BJ (cell line): ENCODE measurements around the gene GDF11. TPM values are rescaled to one million over a fixed set of nuclear protein-coding genes. Genes with fewer than 3 reads are reported as not detected.

ENCODE experiments used
- CTCF ChIA-PET: fragments of 350-600 bp; formaldehyde crosslinking; extraction: SDS; loops from one replicate; lab custom pipeline; 2021; ENCODE audit warnings: antibody characterized with exemption, inconsistent platforms; lab: Yijun Ruan, JAX
- POLR2A ChIA-PET: fragments of 300-600 bp; sonication (Branson Sonifier 250); formaldehyde crosslinking; extraction: SDS; loops from one replicate; lab custom pipeline; 2021; ENCODE audit warnings: antibody characterized with exemption; lab: Charles Lee
- DNase-seq: peaks from one replicate; pipeline ENCODE4 v3.0.0-alpha.2; 2011; ENCODE audit warnings: low read depth
- H3K27me3 ChIP-seq: 2 replicates; pipeline ENCODE4 v1.6.0; 2011; ENCODE audit warnings: low read length; ENCODE audit not compliant: control insufficient read depth, insufficient read depth
- H3K36me3 ChIP-seq: 2 replicates; pipeline ENCODE4 v1.5.1; 2011; ENCODE audit warnings: low read length; ENCODE audit not compliant: control insufficient read depth, insufficient read depth
- H3K4me3 ChIP-seq: 2 replicates; pipeline ENCODE4 v1.5.1; 2011; ENCODE audit warnings: low read depth, mild to moderate bottlenecking, control low read depth, low read length
- polyA plus RNA-seq: library from polyadenylated mRNA; depleted of rRNA; stranded (reverse); fragments of >200 nt; gene quantifications from 2 replicates; pipeline ENCODE4 v1.2.3, GENCODE V29; 2011
- TF ChIP-seq, protein P1 (sequence below): IDR thresholded peaks from 2 replicates; pipeline ENCODE4 v1.5.1; 2011; ENCODE audit warnings: low read depth, mild to moderate bottlenecking, control low read depth, inconsistent platforms, low read length, moderate library complexity; ENCODE audit not compliant: insufficient read depth

GDF11 gene
- polyA plus RNA-seq, 1 experiment, result 3.8 TPM

DNA sequence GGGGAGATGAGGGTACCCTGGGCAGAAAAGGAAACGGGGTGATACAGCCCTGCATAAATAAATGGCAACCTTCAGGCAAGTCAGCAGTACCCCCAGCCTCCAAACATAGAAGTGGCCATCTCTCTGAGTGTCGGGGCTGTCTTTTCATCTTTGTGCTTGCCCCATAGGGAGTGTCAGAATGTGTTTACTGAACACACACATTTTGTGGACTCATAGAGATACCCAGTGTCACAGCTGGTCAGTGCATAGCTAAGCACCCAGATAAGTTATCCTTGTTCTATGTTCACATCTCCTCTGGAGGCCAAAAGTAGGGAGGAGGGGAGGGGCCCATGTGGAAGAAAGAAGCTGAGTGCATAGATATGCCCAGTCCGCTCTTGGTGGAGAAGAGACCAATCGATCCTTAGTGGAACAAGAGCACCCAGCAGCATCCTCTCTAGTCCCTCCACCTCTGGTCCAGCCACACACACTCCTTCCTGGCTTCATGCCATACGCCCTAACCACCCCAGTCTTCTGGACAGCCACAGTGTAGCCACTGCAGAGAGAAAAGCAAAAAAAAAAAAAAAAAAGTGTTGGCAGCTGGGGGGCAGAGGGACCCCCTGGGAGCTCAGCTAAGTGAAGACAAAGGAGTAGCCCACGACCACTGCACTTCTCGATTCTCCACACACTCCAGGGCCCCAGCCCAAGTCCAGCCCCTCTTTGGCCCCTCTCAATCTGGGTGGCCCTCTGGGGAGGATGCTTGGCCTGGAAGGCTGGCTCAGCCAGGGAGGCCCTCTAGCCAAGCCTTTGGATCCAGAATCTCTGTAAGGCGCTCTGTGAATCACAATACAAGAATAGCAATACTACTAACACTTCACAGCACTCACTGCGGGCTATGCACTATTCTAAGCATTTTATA, 37.9 kb upstream of the GDF11 start:
- no peaks in the 10 kb centered on the region for H3K36me3 ChIP-seq
- POLR2A ChIA-PET, result no interaction called here
- no peak for DNase-seq
- CTCF ChIA-PET, result interaction anchor here (1.2 to 1.8 kb wide), 4 partner anchors 9 to 33 kb away, joined by 4 to 13 read pairs (median 4); a partner anchor contains a TSS
- H3K4me3 ChIP-seq, result no peak overlapping the region
- 0 out of 2 replicates have a peak, but pooled peaks cover 2% of the 10 kb centered on the region for H3K27me3 ChIP-seq
- TF ChIP-seq, protein P1, sequence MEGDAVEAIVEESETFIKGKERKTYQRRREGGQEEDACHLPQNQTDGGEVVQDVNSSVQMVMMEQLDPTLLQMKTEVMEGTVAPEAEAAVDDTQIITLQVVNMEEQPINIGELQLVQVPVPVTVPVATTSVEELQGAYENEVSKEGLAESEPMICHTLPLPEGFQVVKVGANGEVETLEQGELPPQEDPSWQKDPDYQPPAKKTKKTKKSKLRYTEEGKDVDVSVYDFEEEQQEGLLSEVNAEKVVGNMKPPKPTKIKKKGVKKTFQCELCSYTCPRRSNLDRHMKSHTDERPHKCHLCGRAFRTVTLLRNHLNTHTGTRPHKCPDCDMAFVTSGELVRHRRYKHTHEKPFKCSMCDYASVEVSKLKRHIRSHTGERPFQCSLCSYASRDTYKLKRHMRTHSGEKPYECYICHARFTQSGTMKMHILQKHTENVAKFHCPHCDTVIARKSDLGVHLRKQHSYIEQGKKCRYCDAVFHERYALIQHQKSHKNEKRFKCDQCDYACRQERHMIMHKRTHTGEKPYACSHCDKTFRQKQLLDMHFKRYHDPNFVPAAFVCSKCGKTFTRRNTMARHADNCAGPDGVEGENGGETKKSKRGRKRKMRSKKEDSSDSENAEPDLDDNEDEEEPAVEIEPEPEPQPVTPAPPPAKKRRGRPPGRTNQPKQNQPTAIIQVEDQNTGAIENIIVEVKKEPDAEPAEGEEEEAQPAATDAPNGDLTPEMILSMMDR, result no peak

DNA sequence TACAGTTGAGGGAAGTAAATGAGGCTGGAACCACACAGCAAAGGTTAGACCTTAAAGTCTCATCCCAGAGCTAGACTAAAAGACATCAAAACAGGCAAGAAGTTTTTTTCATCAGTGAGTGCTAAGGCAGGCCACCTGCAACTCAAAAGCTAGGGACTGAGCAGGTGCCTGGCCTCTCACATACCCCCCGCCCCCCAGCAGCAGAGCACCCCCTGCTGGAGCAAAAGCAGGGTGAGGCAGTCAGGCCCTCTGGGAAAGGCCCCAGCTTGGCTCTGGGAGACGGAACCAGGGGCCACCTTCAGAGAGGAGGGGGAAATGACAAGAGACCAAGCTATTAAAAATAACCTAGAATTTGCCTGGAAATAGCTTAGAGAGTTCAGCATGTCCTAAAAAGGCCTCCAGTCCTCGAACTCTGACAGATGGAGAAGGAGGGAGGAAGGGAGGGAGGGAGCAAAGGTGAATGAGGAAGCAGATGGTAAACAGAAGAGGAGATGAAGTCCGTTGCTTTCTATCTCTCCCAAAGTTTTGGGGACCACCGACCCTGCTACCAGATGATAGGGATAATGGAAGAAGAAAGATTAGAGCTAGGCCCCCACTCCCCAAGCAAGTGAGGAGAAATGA, 37.0 kb upstream of the GDF11 start:
- Histone ChIP-seq H3K36me3 (no peaks in the 10 kb centered on the region), H3K4me3 (no peak overlapping the region), H3K27me3 (0 out of 2 replicates have a peak, but pooled peaks cover 2% of the 10 kb centered on the region)
- ChIA-PET CTCF (interaction anchor here (0.8 to 2.2 kb wide), 8 partner anchors 8 to 49 kb away, joined by 3 to 13 read pairs (median 4); a partner anchor contains a TSS), POLR2A (no interaction called here)
- no peak for DNase-seq
- TF ChIP-seq, protein P1, result peak; percentile 35

DNA sequence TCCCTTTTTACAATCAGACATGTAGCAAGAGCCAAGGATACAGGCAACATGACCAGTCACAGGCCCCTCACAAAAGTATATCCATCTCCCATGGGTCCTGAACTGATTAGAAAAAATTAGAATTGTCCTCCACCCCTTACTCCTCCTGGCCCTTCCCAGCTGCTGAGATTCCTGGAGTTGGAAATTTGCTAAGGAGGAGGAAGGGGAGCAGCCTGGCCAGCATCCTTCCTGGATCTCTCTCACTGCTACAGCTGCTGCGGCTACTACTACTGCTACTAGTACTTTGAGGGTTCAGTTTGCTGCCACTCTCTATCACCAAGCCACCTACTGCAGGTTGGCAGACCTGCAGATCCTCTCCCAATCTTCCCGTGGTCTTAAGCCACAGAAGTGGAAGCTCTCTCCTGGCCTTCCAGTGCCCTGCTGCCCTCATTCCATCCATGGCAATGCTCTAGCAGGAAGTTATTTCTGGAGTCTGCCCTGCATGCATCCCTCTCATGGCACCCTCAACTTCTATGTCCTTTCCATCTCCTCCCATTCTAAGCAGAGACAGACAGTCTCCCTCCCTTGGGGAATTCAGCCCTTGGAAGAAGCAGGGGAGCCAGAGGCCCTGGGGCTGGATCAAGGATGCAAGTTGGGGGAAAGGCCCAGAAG, 36.2 kb upstream of the GDF11 start:
- POLR2A ChIA-PET, result no interaction called here
- CTCF ChIA-PET, result interaction anchor here (0.8 to 2.2 kb wide), 9 partner anchors 9 to 50 kb away, joined by 3 to 13 read pairs (median 4); a partner anchor contains a TSS

DNA sequence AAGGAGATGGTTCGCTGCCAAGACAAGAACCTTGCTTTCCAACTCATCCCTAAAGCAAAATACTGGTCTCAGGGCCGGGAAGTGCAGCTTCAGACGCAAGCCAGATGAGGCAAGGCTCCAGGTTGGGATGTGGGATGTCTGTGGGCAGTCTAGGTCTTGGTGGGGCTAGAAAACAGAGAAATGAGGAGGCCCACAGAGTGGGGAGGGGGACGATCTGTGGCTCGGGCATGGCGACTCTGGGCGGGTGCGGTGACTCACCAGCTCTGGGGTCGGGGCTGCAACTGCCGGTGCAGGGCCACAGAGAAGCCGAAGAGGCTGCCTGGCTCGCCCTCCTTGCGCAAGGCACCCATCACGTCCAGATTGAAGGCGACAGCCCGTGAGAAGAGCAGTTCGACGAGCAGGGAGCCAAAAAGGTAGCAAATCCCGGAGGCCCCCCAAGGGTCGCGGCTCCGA, 35.7 kb upstream of the GDF11 start:
- ChIA-PET POLR2A (interaction anchor here (0.6 kb wide), 1 partner anchor 16 kb away, joined by 3 read pairs; no protein-coding TSS in a partner anchor), CTCF (interaction anchor here (1.6 to 2.2 kb wide), 4 partner anchors 11 to 50 kb away, joined by 3 to 13 read pairs (median 4); no protein-coding TSS in a partner anchor)
- Histone ChIP-seq H3K27me3 (0 out of 2 replicates have a peak, but pooled peaks cover 2% of the 10 kb centered on the region), H3K4me3 (peak overlapping the region; percentile 62), H3K36me3 (no peaks in the 10 kb centered on the region)
- TF ChIP-seq, protein P1, result no peak
- no peak for DNase-seq

More for the DNA sequence above, 36.2 kb upstream of the GDF11 start:
- no peak for DNase-seq
- TF ChIP-seq, protein P1, result no peak
- H3K36me3 ChIP-seq, result no peaks in the 10 kb centered on the region
- 0 out of 2 replicates have a peak, but pooled peaks cover 2% of the 10 kb centered on the region for H3K27me3 ChIP-seq
- peak overlapping the region; percentile 62; the same call in 1 of the 2 replicates for H3K4me3 ChIP-seq
